Common myeloid progenitor, CD34-positive (primary cell): Measurements from ENCODE around the gene CACNG4.

ENCODE experiments used
- CTCF ChIA-PET: fragments of 350-600 bp; sonication (Branson Sonifier 250); formaldehyde crosslinking; loops from one replicate; lab custom pipeline; 2021; ENCODE audit warnings: antibody characterized with exemption; lab: Charles Lee
- POLR2A ChIA-PET: fragments of 350-600 bp; sonication (Branson Sonifier 250); formaldehyde crosslinking; loops from one replicate; lab custom pipeline; 2021; ENCODE audit warnings: antibody characterized with exemption; lab: Charles Lee
- DNase-seq, 3 donors: peaks; one replicate each; pipeline versions ENCODE4 v3.0.0 to v3.0.0-alpha.2; 2013
- H3K27ac ChIP-seq, 2 experiments: 1 replicate in 1 of 2; 2 replicates in 1 of 2; pipeline ENCODE4 v1.7.0; 2013; ENCODE audit warnings: inconsistent platforms in 2 of 2, low read length in 2 of 2, mild to moderate bottlenecking in 2 of 2, low read depth in 1 of 2, moderate library complexity in 1 of 2; ENCODE audit not compliant: severe bottlenecking in 2 of 2, insufficient read depth in 1 of 2, poor library complexity in 1 of 2
- H3K27me3 ChIP-seq, 5 experiments: replicated peaks in 2 of 5; 1 replicate in 3 of 5; 2 replicates in 2 of 5; pipeline versions ENCODE4 v1.6.1 to v1.7.0; 2013; ENCODE audit warnings: low read length in 4 of 5, mild to moderate bottlenecking in 2 of 5, moderate library complexity in 2 of 5, inconsistent platforms in 1 of 5; ENCODE audit not compliant: insufficient read depth in 5 of 5, control insufficient read depth in 4 of 5
- H3K36me3 ChIP-seq, 4 experiments: 1 replicate in 2 of 4; 2 replicates in 2 of 4; pipeline versions ENCODE4 v1.6.1 to v1.7.0; 2013; ENCODE audit warnings: low read length in 3 of 4, control low read depth in 1 of 4, mild to moderate bottlenecking in 1 of 4; ENCODE audit not compliant: control insufficient read depth in 4 of 4, insufficient read depth in 4 of 4
- H3K4me1 ChIP-seq, 4 experiments: 1 replicate in 3 of 4; 2 replicates in 1 of 4; pipeline versions ENCODE4 v1.6.1 to v1.7.1; 2013; ENCODE audit warnings: low read length in 3 of 4, mild to moderate bottlenecking in 3 of 4, control low read depth in 1 of 4, inconsistent platforms in 1 of 4, moderate library complexity in 1 of 4; ENCODE audit not compliant: control insufficient read depth in 4 of 4, insufficient read depth in 4 of 4; ENCODE audit errors: control extremely low read depth in 1 of 4
- H3K4me3 ChIP-seq, 7 experiments: 1 replicate in 4 of 7; 2 replicates in 3 of 7; pipeline versions ENCODE4 v1.5.1 to v1.7.0; 2013; ENCODE audit warnings: mild to moderate bottlenecking in 7 of 7, low read length in 6 of 7, moderate library complexity in 6 of 7, inconsistent platforms in 2 of 7, low read depth in 2 of 7, control low read depth in 1 of 7; ENCODE audit not compliant: insufficient read depth in 4 of 7, control insufficient read depth in 1 of 7; ENCODE audit errors: extremely low read depth in 1 of 7
- H3K9me3 ChIP-seq, 5 experiments: 1 replicate in 4 of 5; 2 replicates in 1 of 5; pipeline versions ENCODE4 v1.6.1 to v1.7.1; 2013; ENCODE audit warnings: low read length in 4 of 5, mild to moderate bottlenecking in 2 of 5, inconsistent platforms in 1 of 5, low read depth in 1 of 5, moderate library complexity in 1 of 5; ENCODE audit not compliant: control insufficient read depth in 4 of 5, insufficient read depth in 2 of 5; ENCODE audit errors: control extremely low read depth in 1 of 5
- WGBS: methylation state at CpG from one replicate; pipeline ENCODE4 v1.1.5; 2013; ENCODE audit not compliant: insufficient coverage; 5-methylcytosine and 5-hydroxymethylcytosine counted together

Gene CACNG4

DNA sequence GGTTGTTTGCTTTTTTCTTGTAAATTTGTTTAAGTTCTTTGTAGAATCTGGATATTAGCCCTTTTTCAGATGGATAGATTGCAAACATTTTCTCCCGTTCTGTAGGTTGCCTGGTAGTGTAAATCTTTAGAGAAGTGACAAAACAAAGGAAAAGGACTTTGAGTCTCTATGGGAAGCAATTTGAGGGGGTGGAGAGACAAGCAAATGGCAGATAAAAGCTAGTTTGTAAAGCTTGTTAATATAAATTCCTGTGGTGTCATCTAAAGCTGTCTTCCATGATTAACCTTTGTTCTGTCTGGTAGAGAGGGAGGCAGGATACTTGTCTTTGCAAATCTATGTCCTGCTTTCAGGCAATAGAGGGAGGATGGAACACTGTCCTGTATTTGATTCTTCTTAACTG lies 40.6 kb upstream of the CACNG4 start:
- WGBS = 100% methylated on average over 1 of the region's 1 CpG
- H3K27me3 ChIP-seq = peaks cover 0 to 3% (median 0%) of the 10 kb centered on the region in 5 experiments
- H3K36me3 ChIP-seq = no peaks in the 10 kb centered on the region
- DNase-seq = no peak
- no peaks in the 10 kb centered on the region for H3K4me1 ChIP-seq
- H3K9me3 ChIP-seq = peaks cover 0 to 2% (median 0%) of the 10 kb centered on the region in 5 experiments
- H3K4me3 ChIP-seq = no peak overlapping the region
- ChIA-PET POLR2A (interaction anchor here (0.7 kb wide), 1 partner anchor 650 kb away, joined by 4 read pairs; no protein-coding TSS in a partner anchor), CTCF (interaction anchor here (0.7 kb wide), 1 partner anchor 10 kb away, joined by 3 read pairs; no protein-coding TSS in a partner anchor)
- no peak overlapping the region for H3K27ac ChIP-seq

DNA sequence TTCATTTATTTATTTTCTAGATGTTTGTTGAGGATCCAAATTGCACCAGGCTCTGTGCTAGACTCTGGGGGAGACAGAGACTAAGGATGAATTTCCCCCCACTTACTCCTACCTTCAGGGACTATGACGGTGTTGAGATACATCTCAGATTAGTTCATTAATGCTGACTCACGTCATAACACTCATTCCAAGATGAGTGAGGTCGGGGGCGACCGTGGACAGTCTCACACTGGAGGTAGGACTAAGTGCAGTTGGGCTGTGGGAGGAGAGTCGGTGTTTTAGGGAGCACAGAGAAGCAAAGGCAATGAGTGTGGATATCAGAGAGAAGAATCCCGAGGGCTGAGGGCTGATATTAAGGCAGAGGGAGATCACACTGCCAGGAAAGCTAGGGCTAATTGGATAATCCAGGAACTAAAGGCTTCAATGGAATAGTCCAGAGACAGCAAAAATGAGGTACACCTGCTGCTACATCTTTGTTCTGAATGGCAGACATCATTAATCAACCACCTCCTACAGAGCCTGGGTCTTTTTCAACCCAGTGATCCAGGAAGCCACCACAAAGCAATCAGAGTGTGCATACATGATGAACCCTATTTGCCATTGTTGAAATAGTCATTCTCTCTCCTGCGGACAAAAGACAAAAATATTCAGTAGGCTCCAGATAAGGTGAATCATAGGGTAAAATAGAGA lies 38.6 kb upstream of the CACNG4 start:
- Histone ChIP-seq H3K27me3 (peaks cover 0 to 3% (median 0%) of the 10 kb centered on the region in 5 experiments), H3K36me3 (no peaks in the 10 kb centered on the region), H3K9me3 (peaks cover 0 to 2% (median 0%) of the 10 kb centered on the region in 5 experiments), H3K4me1 (no peaks in the 10 kb centered on the region), H3K27ac (no peak overlapping the region), H3K4me3 (no peak overlapping the region)
- WGBS = 96% methylated on average over 6 of the region's 8 CpGs
- no peak for DNase-seq
- POLR2A ChIA-PET = no interaction called here
- CTCF ChIA-PET = no interaction called here

GRCh38 chr17:66928949-66929348 lies 35.6 kb upstream of the CACNG4 start:
- no peak for DNase-seq
- ChIA-PET POLR2A (no interaction called here), CTCF (no interaction called here)
- Histone ChIP-seq H3K27ac (no peak overlapping the region), H3K4me1 (no peaks in the 10 kb centered on the region), H3K27me3 (peaks cover 0 to 3% (median 0%) of the 10 kb centered on the region in 5 experiments), H3K4me3 (no peak overlapping the region), H3K9me3 (peaks cover 0 to under 1% (median 0%) of the 10 kb centered on the region in 5 experiments), H3K36me3 (no peaks in the 10 kb centered on the region)
- 90% methylated on average over 3 of the region's 5 CpGs for WGBS

DNA sequence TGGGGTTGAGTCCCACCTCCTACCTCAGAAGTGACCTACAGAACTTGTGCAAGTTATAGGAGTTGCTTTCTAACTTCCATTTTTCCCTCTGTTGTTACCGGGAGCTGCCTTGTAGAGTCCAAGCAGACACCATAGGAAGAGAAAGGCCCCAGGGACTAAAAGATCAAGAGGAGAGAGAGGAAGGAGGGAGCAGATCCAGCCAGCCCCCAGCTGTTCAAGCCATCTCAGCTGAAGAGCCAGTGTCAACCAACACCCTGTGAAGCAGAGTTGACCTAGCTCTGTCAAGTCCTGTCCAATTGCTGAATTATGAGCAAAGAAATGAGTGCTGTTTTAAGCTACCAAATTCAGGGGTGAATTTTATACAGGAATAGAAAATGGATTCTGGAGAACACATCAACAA lies 34.9 kb upstream of the CACNG4 start:
- Histone ChIP-seq H3K4me3 (no peak overlapping the region), H3K4me1 (no peaks in the 10 kb centered on the region), H3K27ac (no peak overlapping the region), H3K36me3 (no peaks in the 10 kb centered on the region), H3K27me3 (peaks cover 0 to 3% (median 0%) of the 10 kb centered on the region in 5 experiments), H3K9me3 (no peaks in the 10 kb centered on the region)
- ChIA-PET CTCF (interaction anchor here (1.7 kb wide), 1 partner anchor 13 kb away, joined by 4 read pairs; no protein-coding TSS in a partner anchor), POLR2A (no interaction called here)
- WGBS = 0% methylated on average over 1 of the region's 1 CpG
- DNase-seq = no peak

DNA sequence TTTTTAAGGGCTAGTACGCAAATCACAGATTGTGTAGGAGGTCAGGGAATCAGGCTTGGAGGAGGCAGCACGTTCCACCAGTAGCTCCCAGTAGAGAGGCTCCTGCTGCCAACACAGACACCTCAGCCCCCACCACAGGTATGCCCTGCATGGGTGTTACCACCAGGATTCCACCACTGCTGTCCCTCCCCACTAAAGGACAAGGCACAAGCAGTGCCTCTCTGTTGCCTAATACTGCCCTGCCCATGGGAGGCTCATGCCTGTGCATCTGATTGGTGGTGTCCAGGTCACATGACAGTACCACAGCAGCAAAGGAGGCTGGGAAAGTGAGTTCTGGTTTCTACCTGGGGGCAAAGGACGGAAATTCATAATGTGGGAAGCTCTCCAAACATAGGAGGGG lies 33.6 kb upstream of the CACNG4 start:
- Histone ChIP-seq H3K4me3 (no peak overlapping the region), H3K4me1 (no peaks in the 10 kb centered on the region), H3K9me3 (no peaks in the 10 kb centered on the region), H3K27ac (no peak overlapping the region), H3K27me3 (peaks cover 0 to 3% (median 0%) of the 10 kb centered on the region in 5 experiments), H3K36me3 (no peaks in the 10 kb centered on the region)
- no CpG with 5 or more reads among the region's 3 CpGs for WGBS
- CTCF ChIA-PET = interaction anchor here (1.1 to 1.7 kb wide), 2 partner anchors 10 to 15 kb away, joined by 4 read pairs; no protein-coding TSS in a partner anchor
- POLR2A ChIA-PET = interaction anchor here (0.5 kb wide), 1 partner anchor 271 kb away, joined by 3 read pairs; no protein-coding TSS in a partner anchor
- DNase-seq = no peak

- H3K4me1 ChIP-seq = no peaks in the 10 kb centered on the region
- WGBS = 100% methylated on average over 1 of the region's 2 CpGs
- POLR2A ChIA-PET = no interaction called here
- CTCF ChIA-PET = interaction anchor here (1.9 kb wide), 1 partner anchor 204 kb away, joined by 6 read pairs; no protein-coding TSS in a partner anchor
- no peaks in the 10 kb centered on the region for H3K36me3 ChIP-seq
- no peaks in the 10 kb centered on the region for H3K27me3 ChIP-seq
- no peak for DNase-seq
- no peak overlapping the region for H3K27ac ChIP-seq
- peaks cover 0 to 6% (median 1%) of the 10 kb centered on the region in 5 experiments for H3K9me3 ChIP-seq
- H3K4me3 ChIP-seq = no peak overlapping the region
Measured at GRCh38 chr17:66932311-66932710, 32.2 kb upstream of the CACNG4 start.

GRCh38 chr17:66934040-66934439 lies 30.5 kb upstream of the CACNG4 start:
- WGBS = 79% methylated on average over 2 of the region's 2 CpGs
- CTCF ChIA-PET = no interaction called here

More at GRCh38 chr17:66934040-66934439, 30.5 kb upstream of the CACNG4 start:
- POLR2A ChIA-PET = no interaction called here
- H3K4me3 ChIP-seq = no peak overlapping the region
- H3K27me3 ChIP-seq = no peaks in the 10 kb centered on the region
- no peaks in the 10 kb centered on the region for H3K36me3 ChIP-seq
- H3K9me3 ChIP-seq = peaks cover 0 to 14% (median 9%) of the 10 kb centered on the region in 5 experiments
- no peak overlapping the region for H3K27ac ChIP-seq
- no peak for DNase-seq
- no peaks in the 10 kb centered on the region for H3K4me1 ChIP-seq
